Osteocyte (in vitro differentiated cells): ENCODE results near the gene IRF7. TPM values are rescaled to one million over a fixed set of nuclear protein-coding genes. Genes with fewer than 3 reads are reported as not detected.

ENCODE experiments used
- DNase-seq: peaks from one replicate; pipeline ENCODE4 v3.0.0; 2021; ENCODE audit warnings: mixed read lengths; ENCODE audit not compliant: unreplicated experiment; ENCODE audit errors: extremely low spot score
- H3K27ac Mint-ChIP-seq: one replicate; pipeline ENCODE4 v1.8.0; 2021; ENCODE audit warnings: mild to moderate bottlenecking, mixed read lengths; ENCODE audit not compliant: unreplicated experiment
- H3K27me3 Mint-ChIP-seq: one replicate; pipeline ENCODE4 v1.8.0; 2021; ENCODE audit warnings: mixed read lengths; ENCODE audit not compliant: unreplicated experiment
- H3K36me3 Mint-ChIP-seq: one replicate; pipeline ENCODE4 v1.8.0; 2021; ENCODE audit warnings: mixed read lengths; ENCODE audit not compliant: unreplicated experiment
- H3K4me1 Mint-ChIP-seq: one replicate; pipeline ENCODE4 v1.8.0; 2021; ENCODE audit warnings: mixed read lengths; ENCODE audit not compliant: unreplicated experiment
- H3K4me3 Mint-ChIP-seq: one replicate; pipeline ENCODE4 v1.8.0; 2021; ENCODE audit warnings: mild to moderate bottlenecking, moderate library complexity, mixed read lengths; ENCODE audit not compliant: unreplicated experiment
- H3K9me3 Mint-ChIP-seq: one replicate; pipeline ENCODE4 v1.8.0; 2021; ENCODE audit warnings: mixed read lengths; ENCODE audit not compliant: unreplicated experiment
- total RNA-seq: library from RNA; stranded (reverse); gene quantifications from 2 replicates; pipeline ENCODE4 v1.2.1, GENCODE V29; 2021
- TF ChIP-seq, protein P1 (sequence below): fragments of 200-600 bp; sonication (generic); IDR thresholded peaks from 2 replicates; pipeline ENCODE4 v1.5.0; 2021; ENCODE audit warnings: antibody characterized with exemption, mild to moderate bottlenecking, moderate library complexity

The IRF7 gene
- total RNA-seq, 1 donor from 2014 or later: 15.4 TPM

DNA sequence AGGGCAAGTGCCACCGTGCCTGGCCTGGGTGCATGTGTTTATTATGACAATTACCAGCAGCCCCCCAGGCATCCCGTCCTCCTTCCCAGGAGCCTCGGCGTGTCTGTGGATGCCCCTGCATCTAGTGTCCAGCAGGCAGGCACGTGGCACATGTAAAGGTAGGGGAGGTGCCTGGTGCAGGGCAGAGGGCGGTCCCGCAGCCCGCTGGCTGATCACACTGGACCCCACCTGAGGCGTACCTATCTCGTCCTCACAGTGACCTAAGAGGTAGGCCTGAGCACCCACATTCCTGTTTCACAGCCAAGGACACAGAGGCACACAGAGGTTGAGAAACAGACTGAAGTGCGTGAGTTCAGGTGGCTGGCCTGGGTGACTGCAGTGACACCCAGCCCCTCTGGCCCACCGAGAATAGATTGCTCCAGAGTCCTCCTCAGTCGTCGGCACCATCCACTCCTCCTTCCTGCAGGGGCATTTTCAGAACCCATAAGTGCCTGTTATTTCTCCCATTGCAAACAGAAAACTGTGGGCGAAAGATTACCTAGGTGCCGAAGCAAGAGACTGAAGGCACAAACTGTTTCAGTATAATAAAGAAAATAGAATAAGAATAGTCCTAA is 42.5 kb downstream of the IRF7 start:
- H3K4me3 Mint-ChIP-seq: no peak overlapping the region

DNA sequence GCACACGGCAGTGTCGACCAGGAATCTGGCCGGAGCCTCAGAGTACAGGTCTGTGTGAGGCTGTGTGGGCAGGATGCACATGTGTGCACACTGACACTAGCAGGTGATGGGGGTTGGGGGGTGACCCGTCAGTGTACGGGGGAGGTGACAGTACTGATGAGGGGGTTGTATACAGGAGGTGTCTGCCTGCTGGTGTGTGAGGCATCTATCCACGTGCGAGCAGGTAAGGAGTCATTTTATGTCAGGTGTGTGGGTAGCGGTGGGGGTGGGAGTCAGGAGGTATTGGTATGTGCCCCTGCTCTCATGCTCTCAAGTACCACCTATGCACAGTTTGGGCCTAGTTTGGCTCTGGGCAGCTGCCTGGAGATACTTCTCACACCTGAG is 44.0 kb downstream of the IRF7 start:
- no peak for DNase-seq
- no peaks in the 10 kb centered on the region for H3K36me3 Mint-ChIP-seq
- no peak overlapping the region for H3K4me3 Mint-ChIP-seq
- H3K27me3 Mint-ChIP-seq: peaks cover 3% of the 10 kb centered on the region
- H3K9me3 Mint-ChIP-seq: no peaks in the 10 kb centered on the region
- H3K27ac Mint-ChIP-seq: no peak overlapping the region
- TF ChIP-seq, protein P1, sequence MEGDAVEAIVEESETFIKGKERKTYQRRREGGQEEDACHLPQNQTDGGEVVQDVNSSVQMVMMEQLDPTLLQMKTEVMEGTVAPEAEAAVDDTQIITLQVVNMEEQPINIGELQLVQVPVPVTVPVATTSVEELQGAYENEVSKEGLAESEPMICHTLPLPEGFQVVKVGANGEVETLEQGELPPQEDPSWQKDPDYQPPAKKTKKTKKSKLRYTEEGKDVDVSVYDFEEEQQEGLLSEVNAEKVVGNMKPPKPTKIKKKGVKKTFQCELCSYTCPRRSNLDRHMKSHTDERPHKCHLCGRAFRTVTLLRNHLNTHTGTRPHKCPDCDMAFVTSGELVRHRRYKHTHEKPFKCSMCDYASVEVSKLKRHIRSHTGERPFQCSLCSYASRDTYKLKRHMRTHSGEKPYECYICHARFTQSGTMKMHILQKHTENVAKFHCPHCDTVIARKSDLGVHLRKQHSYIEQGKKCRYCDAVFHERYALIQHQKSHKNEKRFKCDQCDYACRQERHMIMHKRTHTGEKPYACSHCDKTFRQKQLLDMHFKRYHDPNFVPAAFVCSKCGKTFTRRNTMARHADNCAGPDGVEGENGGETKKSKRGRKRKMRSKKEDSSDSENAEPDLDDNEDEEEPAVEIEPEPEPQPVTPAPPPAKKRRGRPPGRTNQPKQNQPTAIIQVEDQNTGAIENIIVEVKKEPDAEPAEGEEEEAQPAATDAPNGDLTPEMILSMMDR: no peak
- H3K4me1 Mint-ChIP-seq: peaks cover 12% of the 10 kb centered on the region

More for the DNA sequence above, 42.5 kb downstream of the IRF7 start:
- TF ChIP-seq, protein P1: no peak
- H3K4me1 Mint-ChIP-seq: peaks cover 21% of the 10 kb centered on the region
- peaks cover 3% of the 10 kb centered on the region for H3K27me3 Mint-ChIP-seq
- H3K9me3 Mint-ChIP-seq: no peaks in the 10 kb centered on the region
- H3K27ac Mint-ChIP-seq: no peak overlapping the region
- no peak for DNase-seq
- H3K36me3 Mint-ChIP-seq: no peaks in the 10 kb centered on the region

DNA sequence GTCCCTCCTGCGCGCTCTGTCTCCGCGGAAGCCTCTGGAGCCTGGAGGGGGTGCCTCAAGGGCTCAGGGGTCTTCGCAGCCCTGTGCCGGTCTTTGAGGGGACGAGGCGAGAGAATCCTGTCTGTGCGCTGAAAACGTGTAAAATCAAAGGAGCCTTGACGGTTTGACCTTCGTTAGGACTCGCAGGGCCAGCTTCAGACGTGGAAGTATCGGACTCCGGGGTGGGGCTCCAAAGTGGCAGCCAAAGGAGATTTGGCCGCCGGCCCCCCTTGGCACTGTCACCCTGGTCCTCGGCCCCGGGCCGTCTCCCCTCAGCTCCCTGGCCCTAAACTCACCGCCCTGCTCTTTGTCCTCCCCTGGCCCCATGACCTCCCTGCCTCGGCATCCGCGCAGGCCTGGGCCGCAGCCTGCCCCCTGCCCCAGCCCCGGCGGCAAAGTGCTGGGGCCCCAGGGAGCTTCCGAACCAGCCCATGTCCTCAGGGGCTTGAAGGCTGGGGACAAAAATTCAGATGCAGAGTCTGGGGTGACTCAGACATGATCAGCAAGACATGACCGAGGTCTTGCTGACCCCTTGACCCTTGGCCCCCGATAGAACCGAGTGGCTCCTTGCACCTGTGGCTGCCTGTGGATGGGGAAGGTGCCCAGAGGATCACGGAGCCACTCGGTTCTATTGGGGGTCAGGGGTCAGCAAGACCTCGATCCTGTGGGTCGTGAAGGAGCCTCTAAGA is 46.4 kb downstream of the IRF7 start:
- peak overlapping the region; percentile 65 for H3K4me3 Mint-ChIP-seq
- no peaks in the 10 kb centered on the region for H3K27me3 Mint-ChIP-seq
- no peaks in the 10 kb centered on the region for H3K36me3 Mint-ChIP-seq
- H3K4me1 Mint-ChIP-seq: peaks cover 10% of the 10 kb centered on the region
- TF ChIP-seq, protein P1: no peak
- no peak overlapping the region for H3K27ac Mint-ChIP-seq
- DNase-seq: no peak
- H3K9me3 Mint-ChIP-seq: no peaks in the 10 kb centered on the region

DNA sequence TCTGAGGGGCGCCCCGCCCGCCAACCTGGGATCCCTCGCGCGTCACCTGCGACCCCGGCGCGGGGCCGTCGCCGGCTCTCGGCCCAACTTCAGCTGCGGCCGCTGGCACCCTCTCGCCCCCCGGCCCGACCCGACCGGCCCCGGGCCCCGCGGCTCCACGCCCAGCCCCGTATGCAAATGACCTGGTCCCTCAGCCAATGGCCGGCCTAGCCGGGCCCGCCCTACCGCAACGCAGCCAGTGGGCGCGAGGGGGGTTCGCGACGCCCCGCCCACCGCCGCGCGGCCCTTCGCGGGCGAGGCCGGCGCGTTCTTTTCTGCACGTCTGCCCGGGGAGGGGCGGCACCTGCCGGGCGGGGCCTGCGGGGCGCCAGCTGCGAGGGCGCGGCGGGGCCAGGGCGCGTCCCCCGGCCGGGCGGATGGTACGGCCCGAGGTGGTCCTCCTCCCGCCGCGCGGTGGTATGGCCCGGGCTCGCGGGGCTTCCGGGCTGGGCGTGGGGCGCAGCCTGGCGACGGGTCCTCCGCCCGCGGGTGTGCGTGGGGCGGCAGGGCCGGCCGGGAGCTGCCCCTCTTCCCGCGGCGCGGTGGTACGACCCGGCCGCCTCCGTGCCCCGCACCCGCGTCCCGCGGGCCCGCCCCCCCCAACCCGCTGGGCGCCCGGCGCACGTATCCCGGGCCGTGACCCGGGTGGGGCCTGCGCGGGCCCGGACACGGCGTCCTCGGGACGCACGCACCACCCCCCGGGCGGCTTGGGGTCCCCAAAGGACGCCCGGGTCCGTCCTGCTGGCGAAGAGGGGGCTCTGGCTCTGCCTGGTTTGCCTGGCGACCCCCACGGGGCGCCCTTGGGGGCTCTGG is 47.2 kb downstream of the IRF7 start:
- Mint-ChIP-seq H3K27ac (no peak overlapping the region), H3K27me3 (no peaks in the 10 kb centered on the region)
- DNase-seq: peak; percentile 98

More for the DNA sequence above, 47.2 kb downstream of the IRF7 start:
- Mint-ChIP-seq H3K9me3 (no peaks in the 10 kb centered on the region), H3K4me3 (peak overlapping the region; percentile 65), H3K36me3 (peaks cover under 1% of the 10 kb centered on the region), H3K4me1 (peaks cover 10% of the 10 kb centered on the region)
- TF ChIP-seq, protein P1: no peak
